Measurements from ENCODE around the gene BCL2L12.
"Not testable (repeated sequence)": the region's sequence is repeated elsewhere in the genome, so short reads cannot be mapped to it uniquely, and the experiment has no call there.

The BCL2L12 gene

GRCh38 chr19:49713236-49713845 lies 47.6 kb downstream of the BCL2L12 start:
- DNase-seq (ENCODE audit: low read depth), result no peak

GRCh38 chr19:49716154-49716553 lies 50.4 kb downstream of the BCL2L12 start:
- no peak for DNase-seq (ENCODE audit: low read depth)

GRCh38 chr19:49718511-49718910 lies 52.8 kb downstream of the BCL2L12 start:
- no peak for DNase-seq (ENCODE audit: low read depth)

GRCh38 chr19:49718991-49719390 lies 53.3 kb downstream of the BCL2L12 start:
- DNase-seq (ENCODE audit: low read depth), result no peak

- not testable (repeated sequence) for DNase-seq (ENCODE audit: low read depth)
These were observed 53.7 kb downstream of the BCL2L12 start for GRCh38 chr19:49719420-49719819.
